Activated naive CD4-positive, alpha-beta T cell treated with anti-CD3 and anti-CD28 coated beads for 36 hours (primary cell): ENCODE measurements around the gene INAVA. TPM values are rescaled to one million over a fixed set of nuclear protein-coding genes. Genes with fewer than 3 reads are reported as not detected.

ENCODE experiments used
- CTCF ChIA-PET: fragments of 350-600 bp; sonication (Branson Sonifier 250); formaldehyde crosslinking; loops from one replicate; lab custom pipeline; 2021; ENCODE audit warnings: antibody characterized with exemption; lab: Charles Lee
- DNase-seq: peaks from one replicate; pipeline ENCODE4 v3.0.0-alpha.2; 2020
- H3K27ac Mint-ChIP-seq: one replicate; pipeline ENCODE4 v1.8.0; 2021; ENCODE audit warnings: mild to moderate bottlenecking, mixed read lengths
- H3K27me3 Mint-ChIP-seq: one replicate; pipeline ENCODE4 v1.8.0; 2021; ENCODE audit warnings: low read depth, mixed read lengths
- H3K36me3 Mint-ChIP-seq: one replicate; pipeline ENCODE4 v1.8.0; 2021; ENCODE audit warnings: low read depth, mixed read lengths
- H3K4me1 Mint-ChIP-seq: one replicate; pipeline ENCODE4 v1.8.0; 2021; ENCODE audit warnings: low read depth, mixed read lengths
- H3K4me3 Mint-ChIP-seq: one replicate; pipeline ENCODE4 v1.8.0; 2021; ENCODE audit warnings: mild to moderate bottlenecking, moderate library complexity, mixed read lengths
- H3K9me3 Mint-ChIP-seq: one replicate; pipeline ENCODE4 v1.8.0; 2021; ENCODE audit warnings: mixed read lengths
- intact Hi-C: fragments of 100-400 bp; cut with micrococcal nuclease; formaldehyde crosslinking; loops from one replicate; pipeline ENCODE4 v1.15.1; 2023
- total RNA-seq, 2 experiments: library from RNA; stranded (reverse); gene quantifications; one replicate each; pipeline ENCODE4 v1.2.3, GENCODE V29; 2021

The INAVA gene
- total RNA-seq, 2 experiments from 2014 or later: not detected

- peaks cover 12% of the 10 kb centered on the region for H3K27me3 Mint-ChIP-seq
- no peak overlapping the region for H3K4me3 Mint-ChIP-seq
- intact Hi-C loops: no loop called here
- H3K9me3 Mint-ChIP-seq: no peaks in the 10 kb centered on the region
- CTCF ChIA-PET: no interaction called here
- peak; percentile 31 for DNase-seq
- H3K27ac Mint-ChIP-seq: no peak overlapping the region
- H3K36me3 Mint-ChIP-seq: no peaks in the 10 kb centered on the region
- peaks cover 16% of the 10 kb centered on the region for H3K4me1 Mint-ChIP-seq
Observed at GRCh38 chr1:200880212-200880611, 14.5 kb upstream of the INAVA start.

- peaks cover 14% of the 10 kb centered on the region for H3K4me1 Mint-ChIP-seq
- no peak overlapping the region for H3K4me3 Mint-ChIP-seq
- DNase-seq: no peak
- H3K27me3 Mint-ChIP-seq: peaks cover 4% of the 10 kb centered on the region
- H3K27ac Mint-ChIP-seq: no peak overlapping the region
- no peaks in the 10 kb centered on the region for H3K36me3 Mint-ChIP-seq
- no peaks in the 10 kb centered on the region for H3K9me3 Mint-ChIP-seq
- CTCF ChIA-PET: interaction anchor here (0.6 kb wide), 1 partner anchor 60 kb away, joined by 3 read pairs; no protein-coding TSS in a partner anchor
- intact Hi-C loops: no loop called here
Observed at GRCh38 chr1:200883118-200883517, 11.6 kb upstream of the INAVA start.

- intact Hi-C loops: loop anchor here (5.0 kb wide), 1 partner anchor 734 kb away; no protein-coding TSS in a partner anchor
- no peak overlapping the region for H3K4me3 Mint-ChIP-seq
- CTCF ChIA-PET: no interaction called here
- DNase-seq: no peak
- H3K27me3 Mint-ChIP-seq: peaks cover 7% of the 10 kb centered on the region
- H3K27ac Mint-ChIP-seq: no peak overlapping the region
- peaks cover 35% of the 10 kb centered on the region for H3K4me1 Mint-ChIP-seq
- H3K9me3 Mint-ChIP-seq: no peaks in the 10 kb centered on the region
- H3K36me3 Mint-ChIP-seq: no peaks in the 10 kb centered on the region
Observed at GRCh38 chr1:200885623-200886402, 8.9 kb upstream of the INAVA start.

- Mint-ChIP-seq H3K4me3 (no peak overlapping the region), H3K27ac (no peak overlapping the region), H3K4me1 (peaks cover 39% of the 10 kb centered on the region), H3K27me3 (peaks cover 11% of the 10 kb centered on the region), H3K9me3 (no peaks in the 10 kb centered on the region), H3K36me3 (no peaks in the 10 kb centered on the region)
- CTCF ChIA-PET: no interaction called here
- intact Hi-C loops: loop anchor here (5.0 kb wide), 1 partner anchor 734 kb away; no protein-coding TSS in a partner anchor
- no peak for DNase-seq
Observed at GRCh38 chr1:200886594-200886993, 8.1 kb upstream of the INAVA start.

GRCh38 chr1:200887036-200887435 lies 7.7 kb upstream of the INAVA start:
- intact Hi-C loops: loop anchor here (5.0 kb wide), 1 partner anchor 735 kb away; no protein-coding TSS in a partner anchor
- peaks cover 15% of the 10 kb centered on the region for H3K27me3 Mint-ChIP-seq
- CTCF ChIA-PET: no interaction called here
- peak overlapping the region; percentile 6 for H3K4me3 Mint-ChIP-seq
- H3K27ac Mint-ChIP-seq: no peak overlapping the region
- no peaks in the 10 kb centered on the region for H3K36me3 Mint-ChIP-seq
- H3K4me1 Mint-ChIP-seq: peaks cover 44% of the 10 kb centered on the region
- no peaks in the 10 kb centered on the region for H3K9me3 Mint-ChIP-seq
- no peak for DNase-seq

GRCh38 chr1:200887772-200888348 lies 6.8 kb upstream of the INAVA start:
- Mint-ChIP-seq H3K27me3 (peaks cover 23% of the 10 kb centered on the region), H3K4me3 (no peak overlapping the region), H3K27ac (peak overlapping the region; percentile 30), H3K36me3 (no peaks in the 10 kb centered on the region), H3K9me3 (no peaks in the 10 kb centered on the region), H3K4me1 (peaks cover 46% of the 10 kb centered on the region)
- CTCF ChIA-PET: interaction anchor here (0.8 to 2.4 kb wide), 6 partner anchors 9 to 260 kb away, joined by 3 to 6 read pairs (median 4); no protein-coding TSS in a partner anchor
- intact Hi-C loops: loop anchor here (1.0 to 5.0 kb wide), 7 partner anchors 22 to 736 kb away; no protein-coding TSS in a partner anchor
- no peak for DNase-seq

- peak; percentile 85 for DNase-seq
- CTCF ChIA-PET: interaction anchor here (0.8 to 2.4 kb wide), 8 partner anchors 9 to 260 kb away, joined by 3 to 8 read pairs (median 4); no protein-coding TSS in a partner anchor
- H3K27me3 Mint-ChIP-seq: peaks cover 25% of the 10 kb centered on the region
- H3K27ac Mint-ChIP-seq: no peak overlapping the region
- peaks cover 46% of the 10 kb centered on the region for H3K4me1 Mint-ChIP-seq
- intact Hi-C loops: loop anchor here (1.0 to 5.0 kb wide), 7 partner anchors 22 to 736 kb away; no protein-coding TSS in a partner anchor
- H3K4me3 Mint-ChIP-seq: no peak overlapping the region
- no peaks in the 10 kb centered on the region for H3K36me3 Mint-ChIP-seq
- no peaks in the 10 kb centered on the region for H3K9me3 Mint-ChIP-seq
Observed at GRCh38 chr1:200888349-200888838, 6.3 kb upstream of the INAVA start.

- Mint-ChIP-seq H3K9me3 (no peaks in the 10 kb centered on the region), H3K4me1 (peaks cover 46% of the 10 kb centered on the region), H3K27ac (peak overlapping the region; percentile 47), H3K4me3 (no peak overlapping the region), H3K27me3 (peaks cover 36% of the 10 kb centered on the region), H3K36me3 (no peaks in the 10 kb centered on the region)
- intact Hi-C loops: loop anchor here (1.0 to 5.0 kb wide), 11 partner anchors 11 to 737 kb away; partner anchors contain the start of gene KIF21B
- peak; percentile 56 for DNase-seq
- CTCF ChIA-PET: interaction anchor here (0.7 to 2.4 kb wide), 4 partner anchors 16 to 131 kb away, joined by 3 to 8 read pairs (median 4); no protein-coding TSS in a partner anchor
Observed at GRCh38 chr1:200889571-200889970, 5.1 kb upstream of the INAVA start.

- intact Hi-C loops: no loop called here
- Mint-ChIP-seq H3K4me1 (peaks cover 46% of the 10 kb centered on the region), H3K27me3 (peaks cover 36% of the 10 kb centered on the region), H3K36me3 (no peaks in the 10 kb centered on the region), H3K9me3 (no peaks in the 10 kb centered on the region), H3K27ac (no peak overlapping the region), H3K4me3 (no peak overlapping the region)
- DNase-seq: no peak
- CTCF ChIA-PET: interaction anchor here (0.6 to 2.4 kb wide), 5 partner anchors 16 to 52 kb away, joined by 3 to 8 read pairs (median 4); no protein-coding TSS in a partner anchor
Observed at GRCh38 chr1:200890027-200890426, 4.7 kb upstream of the INAVA start.

GRCh38 chr1:200890818-200891773 lies 3.6 kb upstream of the INAVA start:
- DNase-seq: peak; percentile 27
- H3K9me3 Mint-ChIP-seq: no peaks in the 10 kb centered on the region
- peak overlapping the region; percentile 52 for H3K4me3 Mint-ChIP-seq
- intact Hi-C loops: no loop called here
- CTCF ChIA-PET: interaction anchor here (0.6 to 1.0 kb wide), 4 partner anchors 15 to 129 kb away, joined by 3 to 4 read pairs (median 3); no protein-coding TSS in a partner anchor
- H3K27ac Mint-ChIP-seq: no peak overlapping the region
- H3K4me1 Mint-ChIP-seq: peaks cover 46% of the 10 kb centered on the region
- peaks cover 36% of the 10 kb centered on the region for H3K27me3 Mint-ChIP-seq
- H3K36me3 Mint-ChIP-seq: no peaks in the 10 kb centered on the region

GRCh38 chr1:200891774-200892157 lies 2.9 kb upstream of the INAVA start:
- no peak overlapping the region for H3K27ac Mint-ChIP-seq
- H3K27me3 Mint-ChIP-seq: peaks cover 37% of the 10 kb centered on the region
- CTCF ChIA-PET: interaction anchor here (0.7 to 0.9 kb wide), 2 partner anchors 81 to 128 kb away, joined by 3 read pairs; no protein-coding TSS in a partner anchor
- no peaks in the 10 kb centered on the region for H3K36me3 Mint-ChIP-seq
- H3K4me1 Mint-ChIP-seq: peaks cover 46% of the 10 kb centered on the region
- no peak for DNase-seq
- intact Hi-C loops: no loop called here
- no peaks in the 10 kb centered on the region for H3K9me3 Mint-ChIP-seq
- H3K4me3 Mint-ChIP-seq: no peak overlapping the region
